K562 (cell line): Measurements from ENCODE around the gene UVRAG. TPM values are rescaled to one million over a fixed set of nuclear protein-coding genes. Genes with fewer than 3 reads are reported as not detected.

Experiments
- CXXC5 ChIP-seq: fragments of 250-450 bp; sonication (Bioruptor Pico); IDR thresholded peaks from 2 replicates; pipeline ENCODE4 v1.8.0; 2022; ENCODE audit warnings: inconsistent platforms, mild to moderate bottlenecking, moderate library complexity
- GTF2F1 ChIP-seq: IDR thresholded peaks from 2 replicates; pipeline ENCODE4 v1.6.1; 2011; ENCODE audit warnings: low read depth, low read length, improper control_type of control experiment
- MEIS2 ChIP-seq: fragments of 450-650 bp; IDR thresholded peaks from 2 replicates; pipeline ENCODE4 v1.6.1; 2014; ENCODE audit warnings: mild to moderate bottlenecking; ENCODE audit not compliant: partially characterized antibody
- NBN ChIP-seq: fragments of 450-650 bp; IDR thresholded peaks from 2 replicates; pipeline ENCODE4 v1.6.1; 2016; ENCODE audit warnings: low read depth, mild to moderate bottlenecking
- PCBP2 ChIP-seq: fragments of 200-400 bp; formaldehyde crosslinking; IDR thresholded peaks from 2 replicates; pipeline ENCODE4 v1.6.1; 2018; ENCODE audit warnings: low read length, low read depth, mild to moderate bottlenecking, moderate library complexity; ENCODE audit not compliant: poor library complexity, severe bottlenecking
- SNAPC5 ChIP-seq: fragments of 250-450 bp; sonication (Bioruptor Pico); IDR thresholded peaks from 2 replicates; pipeline ENCODE4 v1.8.0; 2021; ENCODE audit warnings: moderate library complexity, mild to moderate bottlenecking, inconsistent platforms
- SOX6 ChIP-seq: fragments of 450-650 bp; IDR thresholded peaks from 2 replicates; pipeline ENCODE4 v1.6.1; 2014; ENCODE audit warnings: mild to moderate bottlenecking
- SP1 ChIP-seq: sonication (generic); formaldehyde crosslinking; IDR thresholded peaks from 2 replicates; pipeline ENCODE4 v1.8.1; 2022; ENCODE audit warnings: mild to moderate bottlenecking, missing genetic modification reagents
- ZNF398 ChIP-seq: fragments of 250-450 bp; sonication (Bioruptor Pico); IDR thresholded peaks from 2 replicates; pipeline ENCODE4 v1.8.0; 2021; ENCODE audit warnings: moderate library complexity, mild to moderate bottlenecking, inconsistent platforms
- polyA plus RNA-seq, 8 experiments: library from polyadenylated mRNA; depleted of rRNA in 4 of 8; stranded (reverse) in 5 of 8; unstranded in 3 of 8; fragments of >200 nt; fragmentation: Nextera tagmentation in 2 of 8; fragmentation: Illumina TruSeq in 1 of 8; extraction: Ambion mirVana in 2 of 8; extraction: Trizol in 1 of 8; gene quantifications; 2 replicates each; pipeline versions ENCODE4 v1.2.1 to v1.2.3, GENCODE V29; 2011 to 2014; ENCODE audit warnings: inconsistent platforms in 1 of 8, missing spikeins in 1 of 8
- total RNA-seq, 7 experiments: library from RNA; depleted of rRNA in 6 of 7; stranded (reverse); fragments of >200 nt in 6 of 7; fragmentation: Illumina TruSeq in 2 of 7; extraction: Trizol in 2 of 7; gene quantifications; 2 replicates each; pipeline versions ENCODE4 v1.2.1 to v1.2.3, GENCODE V29; 2011 to 2021; ENCODE audit warnings: low replicate concordance in 1 of 7
- TF ChIP-seq, protein P1 (sequence below): fragments of 450-650 bp; IDR thresholded peaks from 2 replicates; pipeline ENCODE4 v1.6.1; 2016; ENCODE audit warnings: mild to moderate bottlenecking, moderate library complexity
- TF ChIP-seq, protein P2 (sequence below): sonication (generic); formaldehyde crosslinking; IDR thresholded peaks from 2 replicates; pipeline ENCODE4 v1.8.0; 2022; ENCODE audit warnings: missing genetic modification reagents, mild to moderate bottlenecking, borderline replicate concordance

UVRAG gene
- total and polyA plus RNA-seq, 9 of the 15 experiments (the other 6 are each of a cell fraction or from before 2014, with no cell fraction given) = 3.1 to 17.8 (median 12.4) TPM

- TF ChIP-seq, protein P1, sequence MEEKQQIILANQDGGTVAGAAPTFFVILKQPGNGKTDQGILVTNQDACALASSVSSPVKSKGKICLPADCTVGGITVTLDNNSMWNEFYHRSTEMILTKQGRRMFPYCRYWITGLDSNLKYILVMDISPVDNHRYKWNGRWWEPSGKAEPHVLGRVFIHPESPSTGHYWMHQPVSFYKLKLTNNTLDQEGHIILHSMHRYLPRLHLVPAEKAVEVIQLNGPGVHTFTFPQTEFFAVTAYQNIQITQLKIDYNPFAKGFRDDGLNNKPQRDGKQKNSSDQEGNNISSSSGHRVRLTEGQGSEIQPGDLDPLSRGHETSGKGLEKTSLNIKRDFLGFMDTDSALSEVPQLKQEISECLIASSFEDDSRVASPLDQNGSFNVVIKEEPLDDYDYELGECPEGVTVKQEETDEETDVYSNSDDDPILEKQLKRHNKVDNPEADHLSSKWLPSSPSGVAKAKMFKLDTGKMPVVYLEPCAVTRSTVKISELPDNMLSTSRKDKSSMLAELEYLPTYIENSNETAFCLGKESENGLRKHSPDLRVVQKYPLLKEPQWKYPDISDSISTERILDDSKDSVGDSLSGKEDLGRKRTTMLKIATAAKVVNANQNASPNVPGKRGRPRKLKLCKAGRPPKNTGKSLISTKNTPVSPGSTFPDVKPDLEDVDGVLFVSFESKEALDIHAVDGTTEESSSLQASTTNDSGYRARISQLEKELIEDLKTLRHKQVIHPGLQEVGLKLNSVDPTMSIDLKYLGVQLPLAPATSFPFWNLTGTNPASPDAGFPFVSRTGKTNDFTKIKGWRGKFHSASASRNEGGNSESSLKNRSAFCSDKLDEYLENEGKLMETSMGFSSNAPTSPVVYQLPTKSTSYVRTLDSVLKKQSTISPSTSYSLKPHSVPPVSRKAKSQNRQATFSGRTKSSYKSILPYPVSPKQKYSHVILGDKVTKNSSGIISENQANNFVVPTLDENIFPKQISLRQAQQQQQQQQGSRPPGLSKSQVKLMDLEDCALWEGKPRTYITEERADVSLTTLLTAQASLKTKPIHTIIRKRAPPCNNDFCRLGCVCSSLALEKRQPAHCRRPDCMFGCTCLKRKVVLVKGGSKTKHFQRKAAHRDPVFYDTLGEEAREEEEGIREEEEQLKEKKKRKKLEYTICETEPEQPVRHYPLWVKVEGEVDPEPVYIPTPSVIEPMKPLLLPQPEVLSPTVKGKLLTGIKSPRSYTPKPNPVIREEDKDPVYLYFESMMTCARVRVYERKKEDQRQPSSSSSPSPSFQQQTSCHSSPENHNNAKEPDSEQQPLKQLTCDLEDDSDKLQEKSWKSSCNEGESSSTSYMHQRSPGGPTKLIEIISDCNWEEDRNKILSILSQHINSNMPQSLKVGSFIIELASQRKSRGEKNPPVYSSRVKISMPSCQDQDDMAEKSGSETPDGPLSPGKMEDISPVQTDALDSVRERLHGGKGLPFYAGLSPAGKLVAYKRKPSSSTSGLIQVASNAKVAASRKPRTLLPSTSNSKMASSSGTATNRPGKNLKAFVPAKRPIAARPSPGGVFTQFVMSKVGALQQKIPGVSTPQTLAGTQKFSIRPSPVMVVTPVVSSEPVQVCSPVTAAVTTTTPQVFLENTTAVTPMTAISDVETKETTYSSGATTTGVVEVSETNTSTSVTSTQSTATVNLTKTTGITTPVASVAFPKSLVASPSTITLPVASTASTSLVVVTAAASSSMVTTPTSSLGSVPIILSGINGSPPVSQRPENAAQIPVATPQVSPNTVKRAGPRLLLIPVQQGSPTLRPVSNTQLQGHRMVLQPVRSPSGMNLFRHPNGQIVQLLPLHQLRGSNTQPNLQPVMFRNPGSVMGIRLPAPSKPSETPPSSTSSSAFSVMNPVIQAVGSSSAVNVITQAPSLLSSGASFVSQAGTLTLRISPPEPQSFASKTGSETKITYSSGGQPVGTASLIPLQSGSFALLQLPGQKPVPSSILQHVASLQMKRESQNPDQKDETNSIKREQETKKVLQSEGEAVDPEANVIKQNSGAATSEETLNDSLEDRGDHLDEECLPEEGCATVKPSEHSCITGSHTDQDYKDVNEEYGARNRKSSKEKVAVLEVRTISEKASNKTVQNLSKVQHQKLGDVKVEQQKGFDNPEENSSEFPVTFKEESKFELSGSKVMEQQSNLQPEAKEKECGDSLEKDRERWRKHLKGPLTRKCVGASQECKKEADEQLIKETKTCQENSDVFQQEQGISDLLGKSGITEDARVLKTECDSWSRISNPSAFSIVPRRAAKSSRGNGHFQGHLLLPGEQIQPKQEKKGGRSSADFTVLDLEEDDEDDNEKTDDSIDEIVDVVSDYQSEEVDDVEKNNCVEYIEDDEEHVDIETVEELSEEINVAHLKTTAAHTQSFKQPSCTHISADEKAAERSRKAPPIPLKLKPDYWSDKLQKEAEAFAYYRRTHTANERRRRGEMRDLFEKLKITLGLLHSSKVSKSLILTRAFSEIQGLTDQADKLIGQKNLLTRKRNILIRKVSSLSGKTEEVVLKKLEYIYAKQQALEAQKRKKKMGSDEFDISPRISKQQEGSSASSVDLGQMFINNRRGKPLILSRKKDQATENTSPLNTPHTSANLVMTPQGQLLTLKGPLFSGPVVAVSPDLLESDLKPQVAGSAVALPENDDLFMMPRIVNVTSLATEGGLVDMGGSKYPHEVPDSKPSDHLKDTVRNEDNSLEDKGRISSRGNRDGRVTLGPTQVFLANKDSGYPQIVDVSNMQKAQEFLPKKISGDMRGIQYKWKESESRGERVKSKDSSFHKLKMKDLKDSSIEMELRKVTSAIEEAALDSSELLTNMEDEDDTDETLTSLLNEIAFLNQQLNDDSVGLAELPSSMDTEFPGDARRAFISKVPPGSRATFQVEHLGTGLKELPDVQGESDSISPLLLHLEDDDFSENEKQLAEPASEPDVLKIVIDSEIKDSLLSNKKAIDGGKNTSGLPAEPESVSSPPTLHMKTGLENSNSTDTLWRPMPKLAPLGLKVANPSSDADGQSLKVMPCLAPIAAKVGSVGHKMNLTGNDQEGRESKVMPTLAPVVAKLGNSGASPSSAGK = no peak
- TF ChIP-seq, protein P2, sequence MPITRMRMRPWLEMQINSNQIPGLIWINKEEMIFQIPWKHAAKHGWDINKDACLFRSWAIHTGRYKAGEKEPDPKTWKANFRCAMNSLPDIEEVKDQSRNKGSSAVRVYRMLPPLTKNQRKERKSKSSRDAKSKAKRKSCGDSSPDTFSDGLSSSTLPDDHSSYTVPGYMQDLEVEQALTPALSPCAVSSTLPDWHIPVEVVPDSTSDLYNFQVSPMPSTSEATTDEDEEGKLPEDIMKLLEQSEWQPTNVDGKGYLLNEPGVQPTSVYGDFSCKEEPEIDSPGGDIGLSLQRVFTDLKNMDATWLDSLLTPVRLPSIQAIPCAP = no peak
- TF ChIP-seq SNAPC5 (no peak), ZNF398 (CRISPR knock-in tag) (no peak), GTF2F1 (no peak), NBN (no peak), CXXC5 (CRISPR knock-in tag) (no peak), SOX6 (no peak), PCBP2 (no peak), SP1 (no peak), MEIS2 (no peak)
These were observed 355.5 kb downstream of the UVRAG start (continued) for GRCh38 chr11:76170468-76170867.
